Liver (tissue), 3 donors: ENCODE results near the gene ATAD3A.

Experiments
- FOXA2 ChIP-seq: IDR thresholded peaks from 2 replicates; pipeline ENCODE4 v1.6.1; 2016; ENCODE audit warnings: antibody characterized with exemption
- HNF4G ChIP-seq: IDR thresholded peaks from 2 replicates; pipeline ENCODE4 v1.6.1; 2016; ENCODE audit warnings: antibody characterized with exemption
- SP1 ChIP-seq: IDR thresholded peaks from 2 replicates; pipeline ENCODE4 v1.6.1; 2018; ENCODE audit warnings: antibody characterized with exemption, mild to moderate bottlenecking
- TAF1 ChIP-seq: conservative IDR thresholded peaks from 2 replicates; pipeline ENCODE4 v1.6.1; 2016; ENCODE audit warnings: antibody characterized with exemption, mild to moderate bottlenecking
- YY1 ChIP-seq: IDR thresholded peaks from 2 replicates; pipeline ENCODE4 v1.6.1; 2016; ENCODE audit warnings: antibody characterized with exemption, mild to moderate bottlenecking
- TF ChIP-seq, protein P1 (sequence below): IDR thresholded peaks from 2 replicates; pipeline ENCODE4 v1.6.1; 2016; ENCODE audit warnings: antibody characterized with exemption
- TF ChIP-seq, protein P2 (sequence below): fragments of 150-350 bp; IDR thresholded peaks from 2 replicates; pipeline ENCODE4 v1.5.1; 2017; ENCODE audit warnings: improper control_type of control experiment, low read depth, low read length; ENCODE audit not compliant: missing input control
- TF ChIP-seq, protein P3 (sequence below): IDR thresholded peaks from 2 replicates; pipeline ENCODE4 v1.6.1; 2016; ENCODE audit warnings: antibody characterized with exemption, mild to moderate bottlenecking
- donor health status: healthy.
- donor health status: healthy.

DNA sequence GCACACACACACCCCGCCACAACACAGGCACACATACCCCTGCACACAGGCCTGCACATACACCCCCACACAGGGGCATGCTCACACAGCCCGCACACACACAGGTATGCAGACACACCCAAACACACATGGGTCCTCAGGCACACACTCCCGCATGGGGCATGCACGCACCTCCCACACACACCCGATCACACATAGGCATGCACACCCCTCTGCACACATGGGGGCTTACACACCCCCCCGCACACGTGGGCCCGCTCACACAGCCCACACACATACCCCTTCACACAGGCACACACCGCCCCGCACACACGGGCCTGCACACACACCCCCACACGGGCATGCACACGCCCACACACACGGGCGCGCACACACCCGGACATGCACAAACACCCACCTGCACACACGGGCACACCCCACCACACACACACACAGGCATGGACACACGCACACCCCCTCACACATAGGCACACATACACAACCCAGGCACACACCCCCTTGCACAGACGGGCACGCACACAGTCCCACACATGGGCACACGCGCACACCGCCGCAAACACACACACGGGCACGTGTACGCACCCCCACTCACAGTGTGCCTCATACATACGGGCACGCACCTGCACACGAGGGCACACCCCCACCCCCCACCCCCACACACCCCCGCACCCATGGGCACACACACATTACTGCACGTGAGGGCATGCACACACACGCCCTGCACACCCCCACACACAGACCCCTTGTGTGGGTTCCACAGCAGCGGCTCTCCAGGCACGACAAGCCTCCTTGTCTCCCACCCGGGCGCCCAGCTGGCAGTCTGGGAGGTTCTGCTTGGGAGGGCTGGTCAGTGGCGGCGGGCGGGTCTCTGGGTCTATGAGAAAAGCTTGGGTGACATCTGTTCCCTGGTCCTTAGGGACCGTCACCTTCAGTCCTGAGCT is 32.1 kb upstream of the ATAD3A start:
- TF ChIP-seq, protein P1, sequence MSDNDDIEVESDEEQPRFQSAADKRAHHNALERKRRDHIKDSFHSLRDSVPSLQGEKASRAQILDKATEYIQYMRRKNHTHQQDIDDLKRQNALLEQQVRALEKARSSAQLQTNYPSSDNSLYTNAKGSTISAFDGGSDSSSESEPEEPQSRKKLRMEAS, result no peak
- TF ChIP-seq SP1 (no peak), YY1 (no peak), TAF1 (no peak), FOXA2 (no peak), HNF4G (no peak)
- TF ChIP-seq, protein P2, sequence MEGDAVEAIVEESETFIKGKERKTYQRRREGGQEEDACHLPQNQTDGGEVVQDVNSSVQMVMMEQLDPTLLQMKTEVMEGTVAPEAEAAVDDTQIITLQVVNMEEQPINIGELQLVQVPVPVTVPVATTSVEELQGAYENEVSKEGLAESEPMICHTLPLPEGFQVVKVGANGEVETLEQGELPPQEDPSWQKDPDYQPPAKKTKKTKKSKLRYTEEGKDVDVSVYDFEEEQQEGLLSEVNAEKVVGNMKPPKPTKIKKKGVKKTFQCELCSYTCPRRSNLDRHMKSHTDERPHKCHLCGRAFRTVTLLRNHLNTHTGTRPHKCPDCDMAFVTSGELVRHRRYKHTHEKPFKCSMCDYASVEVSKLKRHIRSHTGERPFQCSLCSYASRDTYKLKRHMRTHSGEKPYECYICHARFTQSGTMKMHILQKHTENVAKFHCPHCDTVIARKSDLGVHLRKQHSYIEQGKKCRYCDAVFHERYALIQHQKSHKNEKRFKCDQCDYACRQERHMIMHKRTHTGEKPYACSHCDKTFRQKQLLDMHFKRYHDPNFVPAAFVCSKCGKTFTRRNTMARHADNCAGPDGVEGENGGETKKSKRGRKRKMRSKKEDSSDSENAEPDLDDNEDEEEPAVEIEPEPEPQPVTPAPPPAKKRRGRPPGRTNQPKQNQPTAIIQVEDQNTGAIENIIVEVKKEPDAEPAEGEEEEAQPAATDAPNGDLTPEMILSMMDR, result no peak
- TF ChIP-seq, protein P3, sequence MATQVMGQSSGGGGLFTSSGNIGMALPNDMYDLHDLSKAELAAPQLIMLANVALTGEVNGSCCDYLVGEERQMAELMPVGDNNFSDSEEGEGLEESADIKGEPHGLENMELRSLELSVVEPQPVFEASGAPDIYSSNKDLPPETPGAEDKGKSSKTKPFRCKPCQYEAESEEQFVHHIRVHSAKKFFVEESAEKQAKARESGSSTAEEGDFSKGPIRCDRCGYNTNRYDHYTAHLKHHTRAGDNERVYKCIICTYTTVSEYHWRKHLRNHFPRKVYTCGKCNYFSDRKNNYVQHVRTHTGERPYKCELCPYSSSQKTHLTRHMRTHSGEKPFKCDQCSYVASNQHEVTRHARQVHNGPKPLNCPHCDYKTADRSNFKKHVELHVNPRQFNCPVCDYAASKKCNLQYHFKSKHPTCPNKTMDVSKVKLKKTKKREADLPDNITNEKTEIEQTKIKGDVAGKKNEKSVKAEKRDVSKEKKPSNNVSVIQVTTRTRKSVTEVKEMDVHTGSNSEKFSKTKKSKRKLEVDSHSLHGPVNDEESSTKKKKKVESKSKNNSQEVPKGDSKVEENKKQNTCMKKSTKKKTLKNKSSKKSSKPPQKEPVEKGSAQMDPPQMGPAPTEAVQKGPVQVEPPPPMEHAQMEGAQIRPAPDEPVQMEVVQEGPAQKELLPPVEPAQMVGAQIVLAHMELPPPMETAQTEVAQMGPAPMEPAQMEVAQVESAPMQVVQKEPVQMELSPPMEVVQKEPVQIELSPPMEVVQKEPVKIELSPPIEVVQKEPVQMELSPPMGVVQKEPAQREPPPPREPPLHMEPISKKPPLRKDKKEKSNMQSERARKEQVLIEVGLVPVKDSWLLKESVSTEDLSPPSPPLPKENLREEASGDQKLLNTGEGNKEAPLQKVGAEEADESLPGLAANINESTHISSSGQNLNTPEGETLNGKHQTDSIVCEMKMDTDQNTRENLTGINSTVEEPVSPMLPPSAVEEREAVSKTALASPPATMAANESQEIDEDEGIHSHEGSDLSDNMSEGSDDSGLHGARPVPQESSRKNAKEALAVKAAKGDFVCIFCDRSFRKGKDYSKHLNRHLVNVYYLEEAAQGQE, result no peak
